HG03280 (cell line): Measurements from ENCODE around the gene SH2D2A.

Experiments used
- ATAC-seq: cut with Tn5 transposase; IDR thresholded peaks from one replicate; pipeline ENCODE4 v1.9.1; 2021; ENCODE audit warnings: mild to moderate bottlenecking, moderate library complexity; ENCODE audit not compliant: unreplicated experiment

Gene SH2D2A

DNA sequence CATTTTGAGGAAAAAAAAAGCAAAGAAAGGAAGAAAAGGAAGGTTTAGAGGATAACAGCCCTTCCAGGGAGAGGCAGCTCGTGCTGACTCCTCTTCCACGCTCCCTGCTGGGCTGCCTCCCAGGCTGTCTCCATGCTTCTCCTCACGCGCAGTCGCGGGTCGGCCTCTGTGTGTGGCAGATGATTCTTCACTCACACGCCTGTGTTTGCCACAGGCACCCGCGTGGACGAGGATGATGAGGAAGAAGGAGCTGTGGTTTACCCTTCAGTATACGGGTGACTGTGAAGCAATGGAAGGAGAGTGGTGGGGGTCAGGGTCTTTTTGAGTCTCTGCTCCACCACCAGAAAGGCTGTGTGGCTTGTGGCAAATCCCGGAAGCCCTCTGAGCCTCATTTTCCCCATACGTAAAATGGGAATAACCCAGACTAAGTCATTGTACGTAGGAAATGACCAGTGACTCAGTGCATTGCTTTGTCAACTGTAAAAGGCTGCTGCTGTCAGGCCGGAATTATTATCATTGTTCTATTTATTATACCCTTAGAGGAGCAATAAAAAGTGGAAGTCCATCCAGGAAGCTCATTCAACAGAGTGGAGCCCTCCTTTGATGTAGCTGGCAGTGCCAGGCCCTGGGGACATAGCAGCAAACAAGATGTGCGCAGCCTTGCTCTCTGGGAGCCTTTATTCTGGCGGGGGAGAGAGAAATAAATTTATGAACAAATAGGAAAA, 11.9 kb upstream of the SH2D2A start:
- ATAC-seq: no peak

DNA sequence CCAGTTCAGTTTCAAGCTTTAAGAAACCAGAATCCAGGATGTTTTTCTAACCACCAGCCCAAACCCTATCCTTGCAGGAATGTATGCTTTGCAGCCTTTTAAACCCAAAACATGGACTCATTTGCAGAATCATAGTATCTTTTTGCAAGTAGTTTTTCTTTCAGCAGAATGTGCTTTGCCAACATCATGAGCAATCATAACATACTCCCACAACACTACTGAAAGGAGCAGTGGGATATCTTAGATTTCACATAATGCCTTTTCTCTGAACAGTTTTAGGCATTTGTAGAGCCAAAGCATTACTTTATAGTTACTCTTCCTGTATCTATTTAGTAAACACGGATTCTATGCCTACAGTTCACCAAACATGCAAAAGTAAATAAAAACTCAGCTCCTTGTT, 10.0 kb upstream of the SH2D2A start:
- no peak for ATAC-seq

DNA sequence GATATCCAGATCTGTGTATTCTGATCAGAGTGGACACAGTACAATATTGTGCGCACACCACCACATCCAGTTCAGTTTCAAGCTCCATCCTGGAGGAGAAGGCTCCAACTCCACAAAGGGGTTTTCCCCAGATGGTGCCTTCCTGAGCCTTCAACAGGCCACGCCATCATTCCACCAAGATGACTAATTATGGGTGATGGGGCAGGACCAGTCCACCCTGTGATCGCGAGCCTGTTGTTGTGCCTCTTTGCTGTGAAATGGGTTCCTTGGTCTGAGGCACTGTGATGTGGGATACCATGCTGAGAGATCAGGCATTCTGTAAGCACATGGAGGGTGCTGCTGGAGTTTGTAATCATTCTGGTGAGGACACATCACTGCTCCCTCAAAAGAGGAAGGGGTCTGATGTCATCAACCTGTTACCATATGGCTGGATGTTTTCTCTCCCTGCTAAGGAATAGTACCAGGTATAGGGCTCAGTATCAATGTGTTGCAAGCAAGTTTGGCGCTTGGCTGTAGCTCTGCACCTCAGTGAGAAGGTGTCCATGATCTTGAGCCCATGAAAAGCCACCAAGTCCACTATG, 6.7 kb upstream of the SH2D2A start:
- no peak for ATAC-seq

DNA sequence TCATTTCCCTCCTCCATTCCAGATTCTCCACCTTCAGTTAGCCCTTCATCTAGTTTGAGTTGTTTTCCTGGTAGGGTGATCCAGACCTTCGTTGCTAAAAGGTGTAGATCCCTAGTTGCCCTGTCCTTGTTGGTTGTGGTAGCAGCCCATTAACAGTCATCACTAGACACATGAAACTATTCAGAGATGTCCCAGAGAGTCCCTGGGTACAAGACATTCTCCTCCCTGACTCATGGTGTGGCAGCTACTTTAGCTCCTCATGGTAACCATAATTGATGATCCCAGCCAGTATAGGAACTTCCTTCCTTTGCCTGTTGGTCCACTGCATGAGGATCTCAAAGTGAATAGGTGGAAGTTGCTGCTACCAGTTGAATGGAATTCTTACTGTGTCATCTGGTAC, 6.0 kb upstream of the SH2D2A start:
- no peak for ATAC-seq

DNA sequence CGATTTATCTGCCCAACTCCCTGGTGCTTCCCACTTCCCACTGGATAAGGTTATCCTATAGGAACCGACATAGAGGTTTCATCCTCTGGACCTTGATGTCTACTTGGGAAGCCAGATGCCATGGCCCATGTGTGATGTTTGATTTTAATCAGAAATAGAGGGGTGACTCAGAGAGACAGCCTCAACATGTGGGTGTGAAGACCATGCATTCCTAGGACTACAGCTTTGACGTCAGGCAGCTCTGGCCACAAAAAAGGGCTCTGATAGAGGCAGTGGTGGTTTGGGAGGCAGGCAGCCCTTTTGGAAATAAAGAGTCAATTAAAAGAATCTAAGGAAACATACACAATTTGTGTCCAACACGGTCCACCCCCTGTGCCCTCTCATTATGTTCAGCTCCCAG, 5.2 kb upstream of the SH2D2A start:
- ATAC-seq: no peak

DNA sequence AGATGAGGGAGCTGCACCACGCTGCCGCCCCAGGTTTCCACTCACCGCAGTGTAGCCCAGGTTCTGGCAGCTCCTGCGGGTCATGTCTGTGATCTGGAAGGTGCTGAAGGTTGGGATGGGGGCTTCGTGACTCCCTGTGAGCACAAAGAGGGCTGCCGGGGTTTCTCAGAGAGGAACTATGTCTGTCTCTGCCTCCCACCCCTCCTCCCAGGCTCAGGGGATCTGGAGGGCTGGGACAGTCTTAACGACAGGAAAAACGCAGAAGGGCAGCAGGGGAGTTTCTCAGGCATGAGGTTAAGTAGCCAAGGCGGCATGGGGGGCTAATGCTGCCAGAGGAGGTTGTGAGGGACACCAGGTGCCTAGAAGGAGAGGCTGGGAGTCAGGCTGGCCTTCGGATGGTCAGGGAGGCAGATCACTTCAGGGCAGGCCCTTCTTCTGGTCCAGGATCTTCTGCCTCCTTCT, 656 bp downstream of the SH2D2A start:
- no peak for ATAC-seq

DNA sequence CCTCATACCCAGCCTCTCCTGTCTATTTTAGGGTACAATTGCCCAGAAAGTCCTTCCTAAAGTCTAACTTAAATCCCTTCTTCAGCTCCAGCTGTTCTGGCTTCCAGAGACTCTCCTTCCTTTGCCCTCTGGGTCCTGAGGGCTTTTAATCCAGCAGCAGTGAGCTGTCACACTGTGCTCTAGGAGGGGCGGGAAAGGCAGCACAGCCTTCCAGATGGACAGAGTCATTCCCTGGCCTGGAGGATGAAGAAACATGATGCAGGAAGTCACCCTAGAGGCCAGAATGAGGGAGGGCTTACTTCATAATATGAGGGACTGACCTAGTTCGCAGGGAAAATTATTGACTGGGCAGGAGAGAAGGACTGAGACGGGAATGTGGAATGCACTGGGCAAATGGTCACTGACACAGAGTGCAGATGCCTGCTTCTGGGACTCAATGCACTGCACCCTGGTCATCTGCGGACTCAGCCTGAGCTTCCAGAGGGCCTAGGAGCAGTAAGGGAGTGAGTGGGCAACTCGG, 1.3 kb downstream of the SH2D2A start:
- no peak for ATAC-seq

DNA sequence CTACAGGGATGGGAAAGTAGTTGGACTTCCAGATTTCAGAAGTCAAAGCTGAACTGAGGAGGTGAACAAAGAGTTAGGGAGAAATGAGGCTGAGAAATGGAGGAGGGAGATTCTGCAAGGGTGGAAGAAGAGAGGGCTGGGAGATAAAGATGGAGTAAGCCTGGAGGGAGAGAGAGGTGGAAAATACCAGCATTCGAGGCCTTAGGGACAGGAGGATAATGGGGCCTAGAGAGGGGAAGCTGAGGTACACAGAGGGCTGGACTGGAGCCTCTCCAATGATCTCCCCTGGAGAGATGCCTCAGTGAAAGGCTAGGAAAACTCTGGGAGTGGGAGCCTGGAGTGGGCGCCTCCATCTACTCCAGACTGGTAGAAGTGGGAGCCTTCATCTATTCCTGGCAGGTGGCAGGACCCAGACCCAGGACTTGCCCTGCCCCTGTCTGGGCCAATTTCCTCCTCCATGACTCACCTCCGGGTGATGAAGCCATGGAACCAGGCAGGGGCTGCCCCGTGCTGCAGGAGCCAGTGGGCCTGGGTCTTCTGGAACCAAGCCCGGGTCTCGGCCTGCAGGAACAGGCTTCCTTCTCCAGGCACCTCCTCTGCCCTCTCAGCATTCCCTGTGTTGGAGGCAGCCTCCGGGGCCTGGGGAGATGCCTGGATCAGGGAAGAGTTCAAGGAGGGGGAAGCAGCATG, 1.9 kb downstream of the SH2D2A start:
- no peak for ATAC-seq

DNA sequence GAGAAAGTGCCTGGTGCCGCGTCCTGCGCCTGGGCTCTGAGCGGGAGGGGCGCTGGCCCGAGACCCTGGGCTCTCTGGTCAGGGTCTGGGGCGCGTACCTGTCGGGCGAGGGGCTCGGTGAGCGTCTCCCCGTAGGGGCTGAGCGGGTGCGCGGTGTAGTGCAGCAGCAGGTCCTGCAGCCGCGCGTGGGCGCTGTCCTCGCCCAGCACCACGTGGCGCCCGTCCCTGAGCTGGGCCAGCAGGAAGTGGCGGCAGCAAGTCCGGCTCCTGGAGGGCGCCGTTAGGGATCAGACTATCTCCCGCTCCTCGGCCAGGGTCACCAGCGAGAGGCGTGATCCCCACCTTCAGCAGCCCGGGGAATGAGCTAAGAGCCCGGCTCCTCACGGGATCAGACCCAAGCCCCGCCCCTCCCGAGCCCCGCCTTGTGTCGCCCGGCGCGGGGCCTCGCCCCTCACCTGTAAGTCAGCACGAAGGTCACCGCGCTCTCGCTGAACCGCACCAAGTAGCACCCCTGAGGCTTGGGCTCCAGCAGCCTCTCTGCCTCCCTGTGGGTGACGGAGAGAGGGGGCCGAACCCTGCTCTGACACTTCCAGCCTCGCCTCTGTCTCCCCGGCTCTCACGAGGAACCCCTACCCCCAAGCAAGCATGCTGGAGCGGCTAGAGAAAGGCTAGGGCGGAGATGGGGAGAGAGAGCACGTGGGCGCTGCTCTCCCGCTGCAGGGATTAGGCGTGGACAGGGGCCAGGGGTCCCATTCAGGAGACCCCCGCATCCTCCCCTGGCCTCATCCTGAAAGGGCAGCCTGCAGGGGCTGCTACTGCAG, 2.7 kb downstream of the SH2D2A start:
- ATAC-seq: no peak

DNA sequence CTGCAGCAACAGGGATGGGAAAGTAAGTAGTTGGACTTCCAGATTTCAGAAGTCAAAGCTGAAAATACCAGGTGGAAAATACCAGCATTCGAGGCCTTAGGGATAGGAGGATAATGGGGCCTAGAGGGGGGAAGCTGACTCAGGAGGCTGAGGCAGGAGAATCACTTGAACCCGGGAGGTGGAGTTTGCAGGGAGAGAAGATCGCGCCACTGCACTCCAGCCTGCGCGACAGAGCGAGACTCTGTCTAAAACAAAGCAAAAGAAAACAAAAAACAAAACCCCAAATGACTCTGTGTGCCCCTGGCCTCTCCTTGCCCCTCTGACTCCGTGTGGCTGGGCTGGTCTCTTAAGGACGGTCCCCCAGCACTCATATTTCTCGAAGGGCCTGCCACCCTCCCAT, 3.4 kb downstream of the SH2D2A start:
- ATAC-seq: no peak

DNA sequence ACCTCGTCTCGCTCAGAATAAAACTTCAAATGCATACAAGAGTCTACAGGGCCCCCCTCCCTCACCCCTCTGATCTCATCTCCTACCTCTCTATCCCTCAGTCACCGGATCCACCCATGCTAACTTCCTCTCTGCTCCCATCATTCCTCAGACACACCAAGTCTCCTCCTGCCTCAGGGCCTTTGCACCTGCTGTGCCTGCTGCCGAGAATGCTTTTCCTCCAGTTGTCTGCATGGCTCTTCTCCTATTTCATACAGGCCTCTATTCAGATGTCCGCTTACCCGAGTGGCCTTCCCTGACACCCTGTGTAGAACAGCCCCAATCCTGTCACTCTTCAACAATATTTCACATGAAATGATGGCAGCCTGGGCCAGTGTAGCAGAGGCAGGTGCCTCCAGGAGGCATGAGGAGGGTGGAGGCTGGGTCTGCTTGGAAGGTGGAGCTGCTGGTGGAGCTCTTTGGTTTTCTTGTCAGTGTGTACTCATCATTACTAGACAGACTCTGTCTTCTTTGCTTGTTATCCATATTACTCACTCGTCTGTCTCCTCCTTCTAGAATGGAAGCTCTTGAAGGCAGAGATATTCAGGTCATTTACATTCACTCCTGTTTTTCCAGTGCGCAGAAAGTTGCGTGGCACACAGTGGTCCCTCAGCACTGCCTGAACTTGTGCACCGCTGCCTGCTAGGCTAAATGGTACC, 4.2 kb downstream of the SH2D2A start:
- ATAC-seq: no peak

DNA sequence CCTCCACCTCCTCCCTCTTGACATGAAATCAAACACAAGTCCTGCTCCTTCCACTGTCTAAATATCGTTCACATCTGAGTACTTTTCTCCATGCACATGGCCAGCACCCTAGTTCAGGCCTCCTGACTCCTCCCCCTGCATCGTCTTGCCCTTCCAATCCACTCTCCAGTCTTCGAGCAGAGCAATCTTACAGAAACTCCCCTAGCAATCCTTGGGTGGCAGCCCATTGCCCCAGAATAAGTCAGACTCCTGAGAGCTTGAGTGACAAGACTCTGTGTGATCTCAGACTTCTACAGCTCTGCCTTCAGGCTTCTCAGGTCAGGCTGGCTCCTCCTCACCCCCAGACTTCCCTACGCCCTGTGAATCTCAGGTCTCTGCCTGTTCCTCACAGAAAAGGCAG, 5.5 kb downstream of the SH2D2A start:
- ATAC-seq: no peak

DNA sequence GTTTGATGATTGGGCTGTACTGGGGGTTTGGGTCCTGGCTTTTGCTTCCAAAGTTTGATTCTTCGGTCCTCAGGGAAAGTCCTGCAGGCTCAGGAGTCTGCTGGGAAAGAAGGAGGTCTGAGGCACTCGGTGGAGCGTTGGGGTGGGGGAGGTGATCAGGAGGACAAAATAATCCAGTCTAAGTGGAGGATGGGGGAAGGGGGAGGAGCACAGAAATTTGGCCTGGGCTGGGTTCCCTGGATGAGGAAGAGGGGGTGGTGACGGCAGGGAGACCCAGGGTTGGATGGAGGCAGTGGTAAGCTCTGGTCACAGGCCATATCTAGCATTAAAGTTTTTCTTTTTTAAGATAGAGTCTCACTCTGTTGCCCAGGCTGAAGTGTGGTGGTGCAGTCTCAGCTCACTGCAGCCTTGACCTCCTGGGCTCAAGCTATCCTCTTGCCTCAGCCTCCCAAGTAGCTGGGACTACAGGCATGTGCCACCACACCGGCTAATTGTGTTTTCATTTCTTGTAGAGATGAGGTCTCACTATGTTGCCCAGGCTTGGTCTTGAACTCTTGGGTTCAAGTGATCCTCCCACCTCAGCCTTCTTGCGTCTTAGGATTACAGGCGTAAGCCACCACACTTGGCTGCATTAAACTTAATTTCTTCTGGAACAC, 6.8 kb downstream of the SH2D2A start:
- ATAC-seq: no peak

DNA sequence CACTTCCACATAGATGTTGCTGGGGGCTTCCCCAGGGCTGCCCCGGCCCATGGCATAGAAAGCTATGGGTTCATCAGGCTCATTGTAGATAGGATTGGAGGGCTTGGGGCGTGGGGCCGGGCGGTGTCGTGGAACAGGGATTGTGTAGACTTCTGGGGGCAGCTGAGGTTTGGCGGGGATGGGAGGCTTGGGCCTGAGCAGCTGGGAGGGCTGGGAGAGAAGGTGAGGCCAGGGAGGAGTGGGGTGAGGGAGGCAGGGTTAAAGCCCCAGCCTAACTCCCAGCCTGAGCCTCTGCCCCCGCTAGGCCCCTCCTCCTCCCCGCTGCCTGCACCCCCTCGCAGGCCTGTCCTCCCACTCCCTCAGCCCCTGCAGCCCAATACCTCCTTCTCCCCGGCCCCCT, 7.4 kb downstream of the SH2D2A start:
- ATAC-seq: no peak

DNA sequence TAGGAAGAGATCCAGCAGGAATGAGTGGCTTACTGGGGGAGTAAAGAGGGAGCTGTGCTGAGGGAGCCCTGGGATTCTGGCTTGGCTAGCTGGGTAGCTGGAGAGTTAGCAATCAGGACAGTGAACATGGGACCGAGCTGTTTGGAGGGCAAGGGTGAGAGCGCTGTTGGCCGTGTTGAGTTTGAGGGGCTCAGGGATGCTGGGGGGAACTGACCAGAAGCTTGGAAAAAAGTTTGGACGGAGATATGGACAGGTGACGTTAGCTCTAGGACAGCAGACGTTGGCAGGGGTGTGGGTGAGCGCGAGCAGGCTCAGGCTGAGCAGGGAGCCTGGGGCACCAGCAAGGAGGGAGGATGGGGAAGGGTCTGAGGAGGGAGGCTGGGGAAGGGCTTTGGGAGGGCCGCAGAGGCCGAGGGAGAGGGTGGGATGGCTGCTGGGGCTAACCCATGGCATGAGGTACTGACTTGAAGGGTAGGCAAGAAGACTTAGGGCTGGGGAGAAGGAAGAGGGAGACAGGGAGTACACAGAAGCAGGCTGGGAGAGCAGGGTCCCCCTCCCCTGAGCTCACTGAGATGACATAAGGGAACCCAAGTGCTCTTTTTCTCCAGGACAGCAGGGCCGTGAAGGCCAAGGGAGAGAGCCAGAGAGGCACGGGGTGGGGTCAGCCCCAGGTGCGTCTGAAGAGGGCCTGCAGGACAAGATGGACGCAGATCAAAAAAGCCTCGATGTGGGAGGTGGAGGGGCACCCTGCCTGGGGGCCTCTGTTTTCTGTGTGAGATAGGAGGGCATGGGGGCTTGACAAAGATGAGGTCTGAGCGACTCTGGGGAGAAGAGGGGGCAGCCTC, 8.2 kb downstream of the SH2D2A start:
- no peak for ATAC-seq

DNA sequence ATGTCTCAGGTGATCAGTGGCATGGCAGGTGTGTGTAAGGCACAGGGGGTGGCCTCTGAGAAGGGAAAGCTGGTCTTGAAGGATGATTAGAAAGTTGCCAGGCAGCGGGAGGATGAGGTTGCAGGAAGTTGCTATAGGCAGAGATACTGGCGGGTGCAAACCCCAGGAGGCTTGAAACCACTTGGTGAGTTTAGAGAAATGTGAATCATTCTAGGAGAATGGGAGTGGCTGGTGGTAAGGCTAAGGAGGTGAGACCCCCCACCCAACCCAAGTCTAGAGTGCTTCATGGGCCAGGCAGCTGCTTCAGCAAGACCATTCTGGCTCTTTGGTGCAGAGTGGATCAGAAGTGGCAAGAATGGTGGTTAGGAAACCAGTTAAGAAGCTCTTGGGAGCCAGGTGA, 9.0 kb downstream of the SH2D2A start:
- no peak for ATAC-seq

DNA sequence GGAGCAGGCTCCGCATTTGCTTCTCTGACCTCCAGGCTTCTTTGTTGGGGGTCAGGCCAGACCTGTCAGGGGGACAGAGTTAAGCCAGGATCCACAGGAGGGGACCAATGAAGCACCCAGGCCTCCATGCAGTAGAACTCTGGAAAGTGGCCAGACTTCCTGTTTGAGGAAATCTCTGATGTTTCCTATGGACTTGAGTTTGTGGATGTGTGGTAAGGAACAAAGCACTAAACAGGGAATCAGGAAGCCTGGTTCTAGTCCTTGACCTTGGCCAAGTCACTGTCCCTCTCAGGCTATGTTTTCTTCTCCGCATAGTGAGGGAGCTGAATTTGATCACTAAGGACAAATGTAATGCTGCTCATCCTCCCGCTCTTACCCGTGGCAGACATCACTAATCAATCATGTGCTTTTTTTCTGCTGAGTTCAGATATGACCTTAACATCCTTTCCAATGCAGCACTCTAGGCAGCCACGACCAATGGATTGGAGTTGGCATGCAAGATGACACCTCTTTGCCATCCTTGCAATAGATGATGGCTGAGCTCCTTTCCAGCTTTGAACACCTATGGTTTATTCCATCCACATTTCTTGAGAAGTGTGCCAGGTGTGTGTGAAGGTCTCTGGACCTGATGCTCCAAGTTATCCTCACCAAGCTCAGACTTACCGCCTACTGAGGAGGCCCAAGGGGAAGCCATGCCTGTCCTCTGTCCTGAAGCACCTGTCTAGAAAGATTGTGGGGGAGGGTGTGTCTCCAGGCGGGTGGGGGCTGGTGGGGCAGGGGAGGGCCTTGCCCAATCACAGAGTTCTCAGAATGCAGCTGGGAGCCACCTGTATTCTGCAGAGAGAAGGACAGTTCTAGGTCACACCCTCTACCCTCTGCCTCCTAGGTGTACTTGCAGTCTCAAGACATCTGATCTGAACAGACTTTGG, 9.9 kb downstream of the SH2D2A start:
- ATAC-seq: no peak
